Measurements from ENCODE around the gene ACKR2. TPM values are rescaled to one million over a fixed set of nuclear protein-coding genes. Genes with fewer than 3 reads are reported as not detected.

Gene ACKR2
- polyA plus RNA-seq, 1 donor from 2014 or later: not detected

GRCh38 chr3:42898896-42899675 lies 89.8 kb downstream of the ACKR2 start:
- Mint-ChIP-seq H3K36me3 (no peaks in the 10 kb centered on the region), H3K4me3 (no peak overlapping the region), H3K9me3 (peaks cover 0 to 4% (median 0%) of the 10 kb centered on the region in 3 donors), H3K27me3 (peaks cover 2% of the 10 kb centered on the region), H3K4me1 (no peaks in the 10 kb centered on the region), H3K27ac (peak overlapping the region in 1 of 3 donors; percentile 23)

DNA sequence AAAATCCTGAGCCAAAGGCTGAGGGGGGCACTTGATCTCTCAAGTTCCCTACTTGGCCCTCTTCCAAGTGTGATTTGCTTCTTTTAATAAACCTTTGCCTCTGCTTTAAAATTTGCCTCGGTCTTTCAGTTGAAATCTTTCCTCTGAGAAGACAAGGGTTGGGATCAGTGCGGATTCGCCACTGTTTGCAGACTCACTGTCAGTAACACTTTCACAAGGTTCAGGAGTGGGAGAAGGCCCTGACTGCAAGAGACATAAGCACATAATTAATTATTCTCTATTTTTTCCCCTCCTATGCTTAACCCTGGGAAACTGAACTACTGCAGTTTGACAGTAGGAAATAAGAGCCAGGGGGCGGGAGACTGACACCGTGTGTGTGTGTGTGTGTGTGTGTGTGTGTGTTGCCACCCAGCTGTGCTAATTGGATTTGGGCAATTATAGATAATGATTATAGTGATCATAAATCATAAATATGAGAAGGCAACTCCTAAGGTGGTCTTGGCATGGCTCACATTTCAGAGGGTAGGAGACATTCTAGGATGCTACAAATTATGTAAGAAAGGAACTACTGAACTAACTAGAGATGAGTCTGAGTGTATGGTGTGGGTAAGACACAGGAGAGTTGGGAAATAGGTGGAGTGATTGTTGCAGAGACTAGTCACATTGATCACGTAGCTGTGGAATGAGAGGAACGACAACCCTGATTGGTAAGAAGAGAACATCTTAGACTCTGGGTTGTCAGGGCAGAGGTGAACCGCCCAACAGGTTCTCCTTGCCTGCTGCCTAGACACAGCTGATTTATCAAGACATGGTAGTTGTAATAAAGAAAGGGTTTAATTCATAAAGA lies 91.2 kb downstream of the ACKR2 start:
- H3K27ac Mint-ChIP-seq: no peak overlapping the region
- peaks cover 2% of the 10 kb centered on the region for H3K36me3 Mint-ChIP-seq
- no peaks in the 10 kb centered on the region for H3K4me1 Mint-ChIP-seq
- H3K9me3 Mint-ChIP-seq: peaks cover 0 to 4% (median 0%) of the 10 kb centered on the region in 3 donors
- no peak overlapping the region for H3K4me3 Mint-ChIP-seq
- H3K27me3 Mint-ChIP-seq: peaks cover 12% of the 10 kb centered on the region

GRCh38 chr3:42901073-42901415 lies 91.8 kb downstream of the ACKR2 start:
- Mint-ChIP-seq H3K4me1 (no peaks in the 10 kb centered on the region), H3K27ac (no peak overlapping the region), H3K9me3 (peaks cover 0 to 4% (median 0%) of the 10 kb centered on the region in 3 donors), H3K36me3 (peaks cover 2% of the 10 kb centered on the region), H3K27me3 (peaks cover 15% of the 10 kb centered on the region), H3K4me3 (no peak overlapping the region)

DNA sequence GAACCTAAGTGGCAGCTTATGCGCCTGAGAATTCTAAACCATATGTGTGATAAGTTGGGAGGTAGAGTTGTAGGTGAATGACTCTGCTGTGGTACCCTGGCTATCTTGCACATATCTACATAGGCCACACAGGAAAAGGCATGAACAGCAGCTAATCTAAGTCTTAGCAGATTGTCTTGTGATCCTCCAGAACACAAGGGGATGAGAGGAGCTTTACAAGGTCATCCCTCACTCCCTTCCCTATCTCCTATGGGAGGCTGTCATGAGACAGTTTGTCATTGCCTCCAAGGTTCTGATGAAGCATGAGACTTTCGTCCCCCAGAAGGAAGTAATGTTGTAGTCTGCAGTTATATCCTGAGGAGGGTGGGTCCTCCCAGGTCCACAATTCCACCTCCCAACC lies 93.0 kb downstream of the ACKR2 start:
- Mint-ChIP-seq H3K4me3 (no peak overlapping the region), H3K4me1 (peaks cover 0 to 3% (median 0%) of the 10 kb centered on the region in 3 donors), H3K27ac (peak overlapping the region in 1 of 3 donors; percentile 84), H3K27me3 (peaks cover 24% of the 10 kb centered on the region), H3K36me3 (peaks cover 7% of the 10 kb centered on the region), H3K9me3 (peaks cover 0 to 4% (median 0%) of the 10 kb centered on the region in 3 donors)

- no peak overlapping the region for H3K27ac Mint-ChIP-seq
- peaks cover 30% of the 10 kb centered on the region for H3K27me3 Mint-ChIP-seq
- H3K36me3 Mint-ChIP-seq: peaks cover 7% of the 10 kb centered on the region
- H3K4me3 Mint-ChIP-seq: no peak overlapping the region
- H3K4me1 Mint-ChIP-seq: peaks cover 0 to 3% (median 0%) of the 10 kb centered on the region in 3 donors
- peaks cover 0 to 4% (median 1%) of the 10 kb centered on the region in 3 donors for H3K9me3 Mint-ChIP-seq
These were observed 94.8 kb downstream of the ACKR2 start for GRCh38 chr3:42904076-42904475.

DNA sequence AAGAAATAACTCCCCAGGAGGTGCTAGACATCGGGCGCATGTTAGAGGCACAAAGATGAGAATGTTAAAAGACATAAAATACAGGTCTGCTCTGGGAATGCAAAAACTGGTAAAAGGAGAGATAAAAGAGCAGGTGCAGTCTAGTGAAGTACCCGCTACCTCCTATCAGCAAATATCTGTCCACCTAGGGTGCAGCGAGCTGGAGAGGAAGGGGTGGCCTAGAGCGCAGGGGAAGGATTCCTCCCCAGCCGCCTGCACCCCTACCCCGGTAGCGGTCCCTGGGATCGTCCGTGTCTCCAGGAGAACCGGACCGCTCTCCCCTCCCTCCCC lies 96.5 kb downstream of the ACKR2 start:
- Mint-ChIP-seq H3K9me3 (peaks cover 0 to 4% (median 1%) of the 10 kb centered on the region in 3 donors), H3K4me3 (no peak overlapping the region), H3K4me1 (peaks cover 0 to 3% (median 0%) of the 10 kb centered on the region in 3 donors), H3K27ac (no peak overlapping the region), H3K27me3 (peaks cover 31% of the 10 kb centered on the region), H3K36me3 (peaks cover 7% of the 10 kb centered on the region)

- peaks cover 33% of the 10 kb centered on the region for H3K27me3 Mint-ChIP-seq
- peaks cover 0 to 3% (median 0%) of the 10 kb centered on the region in 3 donors for H3K4me1 Mint-ChIP-seq
- peak within 1 kb of the TSS in 2 of 4 donors; percentile 30 for H3K4me3 Mint-ChIP-seq
- peaks cover 0 to 4% (median 1%) of the 10 kb centered on the region in 3 donors for H3K9me3 Mint-ChIP-seq
- H3K27ac Mint-ChIP-seq: no peak within 1 kb of the TSS
- peaks cover 7% of the 10 kb centered on the region for H3K36me3 Mint-ChIP-seq
These were observed 97.0 kb downstream of the ACKR2 start, which contains the start of gene ZNF662 for GRCh38 chr3:42906070-42906847. Gene ZNF662, plus strand, starts transcription at chr3:42906142. Its CDS starts 1,973 bp downstream, at chr3:42908115.

DNA sequence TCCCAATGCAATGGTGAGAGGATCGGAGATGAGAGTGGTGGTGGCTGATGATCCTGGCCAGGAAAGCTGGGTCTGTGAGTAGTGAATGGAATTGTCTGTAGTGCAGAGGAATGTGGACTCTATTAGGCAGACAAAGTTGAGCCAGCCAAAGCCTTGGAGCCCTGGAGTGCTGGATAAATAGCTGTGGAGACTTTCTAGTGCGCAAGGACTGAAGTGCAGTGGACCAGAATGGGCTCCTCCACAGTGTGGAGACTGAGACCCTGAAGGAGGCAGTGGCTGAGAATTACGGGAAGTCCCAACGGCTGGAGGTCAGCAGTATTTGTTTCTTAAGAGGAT lies 97.6 kb downstream of the ACKR2 start:
- Mint-ChIP-seq H3K9me3 (peaks cover 1 to 4% (median 2%) of the 10 kb centered on the region in 3 donors), H3K27me3 (peaks cover 33% of the 10 kb centered on the region), H3K4me3 (no peak overlapping the region), H3K36me3 (peaks cover 7% of the 10 kb centered on the region), H3K27ac (no peak overlapping the region), H3K4me1 (peaks cover 0 to 3% (median 0%) of the 10 kb centered on the region in 3 donors)

GRCh38 chr3:42908675-42909074 lies 99.4 kb downstream of the ACKR2 start:
- Mint-ChIP-seq H3K4me3 (no peak overlapping the region), H3K27ac (no peak overlapping the region), H3K27me3 (peaks cover 33% of the 10 kb centered on the region), H3K9me3 (peaks cover 1 to 2% (median 2%) of the 10 kb centered on the region in 3 donors), H3K36me3 (peaks cover 7% of the 10 kb centered on the region), H3K4me1 (peaks cover 0 to 3% (median 0%) of the 10 kb centered on the region in 3 donors)

GRCh38 chr3:42911551-42911950 lies 102.3 kb downstream of the ACKR2 start:
- Mint-ChIP-seq H3K36me3 (peaks cover 5% of the 10 kb centered on the region), H3K27ac (no peak overlapping the region), H3K9me3 (peaks cover 4 to 22% (median 12%) of the 10 kb centered on the region in 3 donors)

DNA sequence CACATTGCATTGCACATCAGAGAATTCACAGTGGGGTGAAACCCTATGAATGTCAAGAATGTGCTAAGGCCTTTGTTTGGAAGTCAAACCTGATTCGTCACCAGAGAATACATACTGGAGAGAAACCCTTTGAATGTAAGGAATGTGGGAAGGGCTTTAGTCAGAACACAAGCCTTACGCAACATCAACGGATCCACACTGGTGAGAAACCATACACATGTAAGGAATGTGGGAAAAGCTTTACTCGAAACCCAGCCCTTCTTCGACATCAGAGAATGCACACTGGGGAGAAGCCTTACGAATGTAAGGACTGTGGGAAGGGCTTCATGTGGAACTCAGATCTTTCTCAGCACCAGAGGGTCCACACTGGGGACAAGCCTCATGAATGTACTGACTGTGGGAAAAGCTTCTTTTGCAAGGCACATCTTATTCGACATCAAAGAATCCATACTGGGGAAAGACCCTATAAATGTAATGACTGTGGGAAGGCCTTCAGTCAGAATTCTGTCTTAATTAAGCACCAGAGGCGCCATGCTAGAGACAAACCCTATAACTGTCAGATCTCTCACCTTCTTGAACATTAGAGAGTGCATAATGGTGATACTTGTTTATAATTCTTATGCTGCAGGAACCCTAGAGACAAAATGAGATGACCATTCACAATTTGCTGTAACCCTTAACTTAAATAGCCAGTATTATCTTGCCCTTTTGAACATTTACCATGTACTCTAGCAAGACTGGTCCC lies 105.7 kb downstream of the ACKR2 start:
- Mint-ChIP-seq H3K4me1 (no peaks in the 10 kb centered on the region), H3K9me3 (peaks cover 6 to 30% (median 17%) of the 10 kb centered on the region in 3 donors), H3K4me3 (peak overlapping the region in 1 of 4 donors; percentile 10), H3K27me3 (peaks cover 3% of the 10 kb centered on the region), H3K36me3 (peaks cover 2% of the 10 kb centered on the region), H3K27ac (no peak overlapping the region)

More at GRCh38 chr3:42911551-42911950, 102.3 kb downstream of the ACKR2 start:
- H3K4me1 Mint-ChIP-seq: peaks cover 0 to 2% (median 0%) of the 10 kb centered on the region in 3 donors
- no peak overlapping the region for H3K4me3 Mint-ChIP-seq
- peaks cover 17% of the 10 kb centered on the region for H3K27me3 Mint-ChIP-seq
